HG03571 (cell line): ENCODE results near the gene TGFB1.

ENCODE experiments used
- ATAC-seq: cut with Tn5 transposase; IDR thresholded peaks from one replicate; pipeline ENCODE4 v1.9.1; 2021; ENCODE audit not compliant: unreplicated experiment

TGFB1 gene

GRCh38 chr19:41323023-41323422 is 30.7 kb downstream of the TGFB1 start:
- no peak for ATAC-seq

GRCh38 chr19:41322451-41322850 is 31.3 kb downstream of the TGFB1 start:
- no peak for ATAC-seq

GRCh38 chr19:41321600-41322270 is 32.0 kb downstream of the TGFB1 start:
- no peak for ATAC-seq

GRCh38 chr19:41321204-41321599 is 32.5 kb downstream of the TGFB1 start:
- no peak for ATAC-seq

- no peak for ATAC-seq
Measured at GRCh38 chr19:41320568-41320967, 33.2 kb downstream of the TGFB1 start.

GRCh38 chr19:41320185-41320518 is 33.6 kb downstream of the TGFB1 start:
- no peak for ATAC-seq

- ATAC-seq: no peak
Measured at GRCh38 chr19:41319500-41320184, 34.1 kb downstream of the TGFB1 start.

GRCh38 chr19:41318696-41319499 is 34.8 kb downstream of the TGFB1 start:
- no peak for ATAC-seq

GRCh38 chr19:41316306-41316920 is 37.3 kb downstream of the TGFB1 start:
- ATAC-seq: no peak

GRCh38 chr19:41311613-41312012 is 42.1 kb downstream of the TGFB1 start:
- no peak for ATAC-seq

- no peak for ATAC-seq
Measured at GRCh38 chr19:41311072-41311471, 42.6 kb downstream of the TGFB1 start.

- peak; percentile 54 for ATAC-seq
Measured at GRCh38 chr19:41310033-41310831, 43.5 kb downstream of the TGFB1 start, which contains the start of gene CCDC97. TSS of gene CCDC97 (plus strand) at chr19:41310172. CDS start at chr19:41310311, 139 bp downstream.

- no peak for ATAC-seq
Measured at GRCh38 chr19:41309180-41310032, 44.3 kb downstream of the TGFB1 start.

- no peak for ATAC-seq
Measured at GRCh38 chr19:41308450-41309179, 45.1 kb downstream of the TGFB1 start.

GRCh38 chr19:41307954-41308449 is 45.7 kb downstream of the TGFB1 start:
- no peak for ATAC-seq

GRCh38 chr19:41307090-41307875 is 46.4 kb downstream of the TGFB1 start:
- no peak for ATAC-seq

GRCh38 chr19:41305927-41306793 is 47.6 kb downstream of the TGFB1 start:
- ATAC-seq: no peak
